Measurements from ENCODE around the gene DNM1L.
A peak's percentile ranks its signal among the peaks of the same experiment; 100 is the strongest.

The DNM1L gene

DNA sequence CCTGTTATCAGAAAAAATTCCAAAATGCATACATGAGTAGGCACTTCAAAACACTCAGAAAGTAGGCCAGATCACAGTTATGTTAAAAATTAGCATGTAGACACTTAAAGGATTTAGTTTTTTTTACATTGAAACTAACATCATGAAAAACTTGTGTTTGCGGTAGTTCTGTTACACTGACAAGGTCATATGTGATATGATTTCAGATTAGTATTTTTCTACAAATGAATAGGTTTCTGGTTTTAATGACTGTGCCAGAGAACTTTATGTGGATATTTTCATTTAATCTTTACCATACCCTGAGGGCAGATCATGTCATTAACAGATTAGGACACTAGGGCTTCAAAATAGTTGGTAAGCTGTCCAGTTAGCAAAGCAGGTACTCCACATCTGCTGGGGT lies 55.9 kb downstream of the DNM1L start:
- Histone ChIP-seq H3K9me3 (replicated peaks; ENCODE audit: low read length) (no peaks in the 10 kb centered on the region), H3K36me3 (ENCODE audit: insufficient read depth, low read length) (peaks cover 47% of the 10 kb centered on the region), H3K4me3 (ENCODE audit: low read length) (no peak overlapping the region), H3K27me3 (ENCODE audit: control insufficient read depth, insufficient read depth, low read length) (no peaks in the 10 kb centered on the region), H3K9ac (ENCODE audit: low read depth, low read length) (no peak overlapping the region), H3K4me2 (ENCODE audit: low read length) (no peak overlapping the region), H3K4me1 (ENCODE audit: control insufficient read depth, insufficient read depth, low read length) (no peaks in the 10 kb centered on the region)

GRCh38 chr12:32736445-32736844 lies 57.3 kb downstream of the DNM1L start:
- H3K4me1 ChIP-seq (ENCODE audit: control insufficient read depth, insufficient read depth, low read length) = no peaks in the 10 kb centered on the region
- no peaks in the 10 kb centered on the region for H3K9me3 ChIP-seq (replicated peaks; ENCODE audit: low read length)
- no peak overlapping the region for H3K4me3 ChIP-seq (ENCODE audit: low read length)
- no peaks in the 10 kb centered on the region for H3K27me3 ChIP-seq (ENCODE audit: control insufficient read depth, insufficient read depth, low read length)
- peaks cover 52% of the 10 kb centered on the region for H3K36me3 ChIP-seq (ENCODE audit: insufficient read depth, low read length)
- no peak overlapping the region for H3K9ac ChIP-seq (ENCODE audit: low read depth, low read length)
- H3K4me2 ChIP-seq (ENCODE audit: low read length) = no peak overlapping the region

- no peak overlapping the region for H3K9ac ChIP-seq (ENCODE audit: low read depth, low read length)
- peaks cover 51% of the 10 kb centered on the region for H3K36me3 ChIP-seq (ENCODE audit: insufficient read depth, low read length)
- no peaks in the 10 kb centered on the region for H3K9me3 ChIP-seq (replicated peaks; ENCODE audit: low read length)
Observed at GRCh38 chr12:32737715-32738114, 58.6 kb downstream of the DNM1L start.

GRCh38 chr12:32739279-32739678 lies 60.2 kb downstream of the DNM1L start:
- Histone ChIP-seq H3K9ac (ENCODE audit: low read depth, low read length) (no peak overlapping the region), H3K4me2 (ENCODE audit: low read length) (no peak overlapping the region), H3K4me3 (ENCODE audit: low read length) (no peak overlapping the region), H3K36me3 (ENCODE audit: insufficient read depth, low read length) (peaks cover 59% of the 10 kb centered on the region), H3K9me3 (replicated peaks; ENCODE audit: low read length) (no peaks in the 10 kb centered on the region), H3K27me3 (ENCODE audit: control insufficient read depth, insufficient read depth, low read length) (no peaks in the 10 kb centered on the region), H3K4me1 (ENCODE audit: control insufficient read depth, insufficient read depth, low read length) (no peaks in the 10 kb centered on the region)

More at GRCh38 chr12:32737715-32738114, 58.6 kb downstream of the DNM1L start:
- no peaks in the 10 kb centered on the region for H3K4me1 ChIP-seq (ENCODE audit: control insufficient read depth, insufficient read depth, low read length)
- H3K27me3 ChIP-seq (ENCODE audit: control insufficient read depth, insufficient read depth, low read length) = no peaks in the 10 kb centered on the region
- no peak overlapping the region for H3K4me3 ChIP-seq (ENCODE audit: low read length)
- H3K4me2 ChIP-seq (ENCODE audit: low read length) = no peak overlapping the region

DNA sequence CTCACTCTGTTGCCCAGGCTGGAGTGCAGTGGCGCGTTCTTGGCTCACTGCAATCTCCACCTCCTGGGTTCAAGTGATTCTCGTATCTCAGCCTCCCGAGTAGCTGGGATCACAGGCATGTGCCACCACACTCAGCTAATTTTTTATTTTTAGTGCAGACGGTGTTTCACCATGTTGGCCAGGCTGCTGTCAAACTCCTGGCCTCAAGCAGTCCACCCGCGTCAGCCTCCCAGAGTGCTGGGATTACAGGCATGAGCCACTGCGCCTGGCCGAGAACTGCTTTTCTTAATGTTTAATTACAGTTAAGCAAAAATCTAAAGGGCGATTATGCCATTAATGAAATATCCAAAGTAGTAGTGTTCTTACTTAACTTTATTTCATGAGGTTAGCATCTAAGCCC lies 63.0 kb downstream of the DNM1L start:
- H3K9me3 ChIP-seq (replicated peaks; ENCODE audit: low read length) = no peaks in the 10 kb centered on the region
- H3K4me2 ChIP-seq (ENCODE audit: low read length) = no peak overlapping the region
- no peak overlapping the region for H3K9ac ChIP-seq (ENCODE audit: low read depth, low read length)
- no peaks in the 10 kb centered on the region for H3K27me3 ChIP-seq (ENCODE audit: control insufficient read depth, insufficient read depth, low read length)
- no peaks in the 10 kb centered on the region for H3K4me1 ChIP-seq (ENCODE audit: control insufficient read depth, insufficient read depth, low read length)
- peaks cover 71% of the 10 kb centered on the region for H3K36me3 ChIP-seq (ENCODE audit: insufficient read depth, low read length)
- no peak overlapping the region for H3K4me3 ChIP-seq (ENCODE audit: low read length)

GRCh38 chr12:32743264-32743663 lies 64.2 kb downstream of the DNM1L start:
- Histone ChIP-seq H3K27me3 (ENCODE audit: control insufficient read depth, insufficient read depth, low read length) (no peaks in the 10 kb centered on the region), H3K4me2 (ENCODE audit: low read length) (no peak overlapping the region), H3K9ac (ENCODE audit: low read depth, low read length) (no peak overlapping the region), H3K36me3 (ENCODE audit: insufficient read depth, low read length) (peaks cover 80% of the 10 kb centered on the region), H3K4me3 (ENCODE audit: low read length) (no peak overlapping the region), H3K4me1 (ENCODE audit: control insufficient read depth, insufficient read depth, low read length) (no peaks in the 10 kb centered on the region), H3K9me3 (replicated peaks; ENCODE audit: low read length) (no peaks in the 10 kb centered on the region)

DNA sequence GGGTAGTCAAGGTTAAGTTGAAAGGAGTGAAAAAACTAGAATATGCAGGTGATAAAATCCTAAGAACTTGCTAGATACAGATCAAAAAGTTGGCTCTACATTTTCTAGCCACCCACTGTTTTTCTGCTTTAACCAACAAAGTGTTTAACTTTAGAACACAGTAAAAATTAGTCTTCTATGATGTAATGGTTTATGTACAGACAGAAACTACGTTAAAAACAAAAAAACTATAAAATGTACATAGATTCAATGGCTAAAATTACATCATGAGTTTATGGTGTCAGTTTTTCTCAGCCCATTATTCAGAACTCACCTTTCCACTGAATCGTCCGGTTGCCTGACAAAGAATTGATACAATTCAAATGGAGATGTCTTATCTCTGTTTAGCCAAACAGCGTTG lies 74.5 kb downstream of the DNM1L start:
- H3K4me3 ChIP-seq (ENCODE audit: low read length) = peak overlapping the region; percentile 93
- peak overlapping the region; percentile 98 for H3K4me2 ChIP-seq (ENCODE audit: low read length)
- H3K27me3 ChIP-seq (ENCODE audit: control insufficient read depth, insufficient read depth, low read length) = no peaks in the 10 kb centered on the region
- H3K9me3 ChIP-seq (replicated peaks; ENCODE audit: low read length) = no peaks in the 10 kb centered on the region
- peaks cover 9% of the 10 kb centered on the region for H3K4me1 ChIP-seq (ENCODE audit: control insufficient read depth, insufficient read depth, low read length)
- H3K36me3 ChIP-seq (ENCODE audit: insufficient read depth, low read length) = peaks cover 39% of the 10 kb centered on the region
- no peak overlapping the region for H3K9ac ChIP-seq (ENCODE audit: low read depth, low read length)

DNA sequence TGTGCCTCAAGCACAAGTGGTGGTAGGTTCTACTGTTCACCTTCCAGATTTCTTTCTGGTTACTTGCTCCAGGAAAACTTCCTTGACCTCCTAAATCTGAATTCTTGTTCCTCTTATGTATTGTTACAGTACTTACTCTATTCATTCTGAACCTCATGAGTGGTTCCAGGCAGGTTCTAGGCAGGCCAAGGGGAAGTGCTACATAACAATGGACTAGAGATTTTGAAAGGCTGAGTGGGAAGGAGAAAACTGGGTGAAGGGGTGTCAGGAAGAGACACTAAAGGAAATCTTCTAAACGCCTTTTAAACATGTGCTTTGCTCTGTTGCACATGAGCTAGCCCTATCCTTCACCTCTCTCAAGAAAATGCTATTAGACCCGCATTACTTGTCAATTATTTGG lies 75.0 kb downstream of the DNM1L start:
- Histone ChIP-seq H3K4me2 (ENCODE audit: low read length) (peak overlapping the region; percentile 98), H3K4me3 (ENCODE audit: low read length) (peak overlapping the region; percentile 93), H3K9ac (ENCODE audit: low read depth, low read length) (peak overlapping the region; percentile 99), H3K4me1 (ENCODE audit: control insufficient read depth, insufficient read depth, low read length) (peaks cover 9% of the 10 kb centered on the region), H3K27me3 (ENCODE audit: control insufficient read depth, insufficient read depth, low read length) (no peaks in the 10 kb centered on the region), H3K9me3 (replicated peaks; ENCODE audit: low read length) (no peaks in the 10 kb centered on the region), H3K36me3 (ENCODE audit: insufficient read depth, low read length) (peaks cover 34% of the 10 kb centered on the region)

DNA sequence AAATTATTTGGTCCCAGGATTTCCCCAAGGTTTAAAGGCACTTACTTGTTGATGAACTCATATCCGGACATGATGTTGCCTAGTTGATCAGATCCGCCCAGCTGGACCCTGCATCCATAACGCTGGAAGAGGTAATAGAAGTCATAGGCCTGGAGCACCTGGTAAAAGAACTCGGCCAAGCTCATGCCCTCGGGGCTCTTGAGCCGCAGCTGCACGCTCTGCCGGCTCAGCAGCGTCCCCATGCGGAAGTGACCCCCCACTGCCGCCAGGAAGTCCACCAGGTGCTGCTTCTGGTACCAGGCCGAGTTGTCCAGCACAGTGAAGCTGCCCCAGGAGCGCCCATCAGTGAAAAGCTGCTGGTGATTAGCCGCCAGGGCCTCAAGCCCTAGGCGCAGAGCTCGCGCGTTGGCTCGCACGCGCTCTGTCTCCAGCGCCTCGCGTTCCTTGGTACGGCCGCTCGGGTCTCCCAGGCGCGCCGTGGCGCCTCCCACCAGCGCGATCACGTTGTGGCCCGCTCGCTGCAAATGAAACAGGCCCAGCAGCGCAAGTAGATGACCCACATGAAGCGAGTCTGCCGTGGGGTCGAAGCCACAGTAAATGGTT lies 76.1 kb downstream of the DNM1L start:
- Histone ChIP-seq H3K9ac (ENCODE audit: low read depth, low read length) (peak overlapping the region; percentile 99), H3K27me3 (ENCODE audit: control insufficient read depth, insufficient read depth, low read length) (no peaks in the 10 kb centered on the region), H3K4me2 (ENCODE audit: low read length) (peak overlapping the region; percentile 98), H3K9me3 (replicated peaks; ENCODE audit: low read length) (no peaks in the 10 kb centered on the region), H3K36me3 (ENCODE audit: insufficient read depth, low read length) (peaks cover 27% of the 10 kb centered on the region), H3K4me3 (ENCODE audit: low read length) (peak overlapping the region; percentile 93), H3K4me1 (ENCODE audit: control insufficient read depth, insufficient read depth, low read length) (peaks cover 9% of the 10 kb centered on the region)

DNA sequence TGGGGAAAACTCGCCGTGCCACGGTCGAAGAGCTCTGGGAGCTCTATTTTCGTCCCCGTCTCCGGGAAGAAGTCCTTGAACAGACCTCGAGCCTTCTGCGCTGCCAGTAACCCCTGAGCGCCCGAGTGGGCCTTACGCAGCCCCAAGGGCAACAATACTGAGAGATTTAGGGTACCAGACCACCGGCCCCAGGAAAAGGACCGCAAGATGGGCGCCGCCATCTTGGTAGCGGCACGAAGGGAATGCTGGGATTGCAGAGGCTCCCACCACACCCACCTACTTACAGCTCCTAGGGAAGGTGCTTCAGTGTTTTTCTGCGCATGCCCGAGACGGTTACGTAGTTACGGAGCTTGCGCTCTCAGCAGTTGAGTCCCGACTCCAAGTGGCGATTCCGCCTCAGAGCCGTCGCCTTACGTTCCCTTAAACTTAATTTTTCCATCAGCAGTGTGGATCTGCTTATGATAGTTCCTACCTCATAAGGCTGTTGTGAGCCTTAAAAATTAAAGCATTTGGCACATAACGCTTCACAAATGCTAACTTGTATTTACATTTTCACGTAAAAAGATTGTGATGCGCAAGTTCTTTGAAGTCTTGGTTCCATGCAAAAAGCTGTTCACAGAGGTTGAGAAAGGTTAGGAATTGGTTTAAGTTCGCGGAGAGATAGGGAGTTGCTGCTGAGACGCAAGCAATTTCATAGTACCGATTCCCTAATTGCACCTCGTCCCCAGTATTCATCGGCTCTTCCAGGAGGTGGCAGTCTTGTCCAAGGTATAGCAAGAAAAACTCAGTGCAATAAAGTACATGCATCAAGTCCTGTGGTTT lies 76.8 kb downstream of the DNM1L start, which contains the start of gene YARS2:
YARS2 (minus strand) TSS at position 244 of the 822 bp plus-strand sequence; CDS start at position 221, 23 bp downstream.
- Histone ChIP-seq H3K4me1 (ENCODE audit: control insufficient read depth, insufficient read depth, low read length) (peaks cover 9% of the 10 kb centered on the region), H3K4me2 (ENCODE audit: low read length) (peak within 1 kb of the TSS; percentile 98), H3K27me3 (ENCODE audit: control insufficient read depth, insufficient read depth, low read length) (no peaks in the 10 kb centered on the region), H3K36me3 (ENCODE audit: insufficient read depth, low read length) (peaks cover 21% of the 10 kb centered on the region), H3K9ac (ENCODE audit: low read depth, low read length) (peak within 1 kb of the TSS; percentile 99), H3K9me3 (replicated peaks; ENCODE audit: low read length) (no peaks in the 10 kb centered on the region), H3K4me3 (ENCODE audit: low read length) (peak within 1 kb of the TSS; percentile 93)

GRCh38 chr12:32756476-32757066 lies 77.5 kb downstream of the DNM1L start:
- Histone ChIP-seq H3K4me1 (ENCODE audit: control insufficient read depth, insufficient read depth, low read length) (peaks cover 9% of the 10 kb centered on the region), H3K4me2 (ENCODE audit: low read length) (peak overlapping the region; percentile 98), H3K27me3 (ENCODE audit: control insufficient read depth, insufficient read depth, low read length) (peaks cover 4% of the 10 kb centered on the region), H3K4me3 (ENCODE audit: low read length) (no peak overlapping the region), H3K36me3 (ENCODE audit: insufficient read depth, low read length) (peaks cover 16% of the 10 kb centered on the region), H3K9me3 (replicated peaks; ENCODE audit: low read length) (no peaks in the 10 kb centered on the region), H3K9ac (ENCODE audit: low read depth, low read length) (no peak overlapping the region)
